ENCODE measurements around the gene ARHGAP40.

The ARHGAP40 gene

DNA sequence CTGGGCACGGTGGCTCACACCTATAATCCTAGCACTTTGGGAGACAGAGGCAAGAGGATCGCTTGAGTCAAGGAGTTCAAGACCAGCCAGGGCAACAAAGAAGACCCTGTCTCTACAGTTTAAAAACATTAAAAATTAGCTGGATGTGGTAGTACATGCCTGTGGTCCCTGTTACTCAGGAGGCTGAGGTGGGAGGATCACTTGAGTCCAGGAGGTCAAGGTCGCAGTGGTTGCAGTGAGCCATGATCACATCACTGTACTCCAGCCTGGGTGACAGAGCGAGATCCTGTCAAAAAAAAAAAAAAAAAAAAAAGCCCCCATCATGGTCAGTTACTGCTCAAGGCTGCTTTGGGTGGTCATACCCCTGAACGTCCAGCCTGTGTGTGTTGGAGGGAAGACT, 55.8 kb downstream of the ARHGAP40 start:
- DNase-seq: no peak

DNA sequence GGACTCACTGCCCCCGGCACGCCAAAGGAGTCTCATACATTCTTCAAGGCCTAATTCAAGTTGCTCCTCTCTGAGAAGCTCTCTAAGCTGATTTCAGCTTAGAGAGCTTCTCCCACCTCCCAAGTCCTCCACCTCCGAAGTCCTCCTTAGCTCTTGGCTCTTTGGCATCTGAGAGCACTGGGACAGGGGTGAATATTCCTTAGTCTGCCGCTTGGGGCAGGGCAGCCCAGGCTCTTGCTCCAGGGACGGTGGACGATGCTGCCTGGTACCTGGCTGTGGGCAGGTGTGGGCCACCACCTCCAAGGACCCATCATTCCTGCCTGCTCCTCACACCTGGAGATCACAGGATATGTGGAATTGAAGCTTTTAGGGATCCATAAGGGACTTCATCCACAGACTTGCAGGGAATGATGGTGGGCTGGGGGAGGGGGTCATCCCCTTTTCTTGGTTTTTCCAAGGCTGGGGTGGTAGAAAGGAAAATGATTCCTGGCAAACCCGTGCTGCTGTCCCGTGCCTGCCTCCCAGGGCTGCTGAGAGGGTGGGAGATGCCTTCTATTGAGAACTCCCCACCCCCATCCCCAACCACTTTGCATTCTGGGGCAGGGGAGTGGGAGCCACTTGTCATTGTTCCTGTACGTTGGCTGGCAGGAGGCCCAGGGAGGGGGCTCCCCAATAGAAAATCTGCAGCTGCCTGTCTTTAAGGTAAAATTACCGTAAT, 57.4 kb downstream of the ARHGAP40 start:
- peak; percentile 53 for DNase-seq

DNA sequence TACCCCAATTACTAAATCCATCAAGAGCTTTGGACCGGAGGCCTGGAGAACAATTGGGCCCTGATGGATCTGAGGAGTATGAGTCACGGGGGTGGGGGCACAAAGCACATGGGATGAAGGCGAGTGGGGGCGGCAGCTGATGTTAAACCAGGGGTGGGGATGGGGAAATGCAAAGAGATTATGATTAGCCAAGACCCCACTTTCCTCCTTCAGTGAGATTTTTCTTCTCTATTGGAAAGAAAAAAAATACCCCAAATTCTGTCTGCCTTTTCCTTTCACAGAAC, 57.9 kb downstream of the ARHGAP40 start:
- no peak for DNase-seq

DNA sequence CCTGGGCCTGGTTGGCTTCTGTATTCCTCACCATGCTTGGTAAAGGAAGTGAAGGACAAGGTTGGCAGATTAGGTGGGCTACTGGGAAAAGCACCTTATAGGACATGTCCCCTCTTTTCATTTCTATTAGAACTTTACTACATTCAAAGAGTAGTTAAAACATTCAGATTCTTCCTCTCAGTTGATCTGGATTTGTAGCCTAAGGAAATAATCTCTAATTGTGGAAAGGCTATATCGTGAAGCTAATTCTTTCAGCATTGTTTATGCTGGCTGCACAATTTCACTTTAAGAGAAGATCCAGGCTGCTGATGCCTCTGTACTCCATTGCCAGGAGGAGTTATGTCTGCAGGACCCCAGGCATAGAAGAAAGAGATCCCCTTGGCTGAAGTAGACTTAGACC, 58.8 kb downstream of the ARHGAP40 start:
- DNase-seq: no peak

DNA sequence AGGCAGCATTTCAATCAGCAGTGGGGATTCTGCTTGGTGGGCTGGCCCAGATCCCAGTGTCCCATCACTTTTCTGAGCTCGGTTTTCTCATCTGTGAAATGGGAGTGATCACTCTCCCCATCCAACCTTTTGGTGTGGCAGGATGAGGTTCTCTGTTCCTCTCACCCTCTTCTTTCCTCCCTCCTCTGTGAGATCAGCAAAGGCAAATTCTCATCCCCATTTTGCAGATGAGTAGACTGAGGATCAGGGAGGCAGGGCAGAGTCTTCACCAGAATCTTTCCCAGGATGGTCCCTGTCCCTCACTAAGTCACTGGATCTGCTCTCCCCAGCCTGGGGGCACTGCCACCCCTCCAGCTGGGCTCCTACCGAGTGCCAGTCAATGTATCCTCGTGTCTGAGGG, 62.1 kb downstream of the ARHGAP40 start:
- DNase-seq: no peak

DNA sequence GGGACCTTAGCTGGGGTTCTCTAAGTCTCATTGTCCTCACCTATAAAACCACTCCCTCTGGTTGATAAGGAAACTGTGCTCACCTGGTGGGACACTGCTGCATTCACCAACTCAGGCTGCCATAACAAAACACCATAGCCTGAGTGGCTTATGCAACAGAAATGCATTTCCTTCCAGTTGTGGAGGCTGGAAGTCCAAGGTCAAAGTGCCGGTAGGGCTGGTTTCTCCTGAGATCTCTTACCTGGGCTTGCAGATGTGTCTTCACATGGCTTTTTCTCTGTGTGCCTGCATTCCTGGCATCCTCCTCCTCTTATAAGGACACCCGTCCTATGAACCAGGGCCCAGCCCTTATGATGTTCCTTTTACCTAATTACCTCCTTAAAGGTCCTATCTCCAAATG, 62.7 kb downstream of the ARHGAP40 start:
- no peak for DNase-seq

DNA sequence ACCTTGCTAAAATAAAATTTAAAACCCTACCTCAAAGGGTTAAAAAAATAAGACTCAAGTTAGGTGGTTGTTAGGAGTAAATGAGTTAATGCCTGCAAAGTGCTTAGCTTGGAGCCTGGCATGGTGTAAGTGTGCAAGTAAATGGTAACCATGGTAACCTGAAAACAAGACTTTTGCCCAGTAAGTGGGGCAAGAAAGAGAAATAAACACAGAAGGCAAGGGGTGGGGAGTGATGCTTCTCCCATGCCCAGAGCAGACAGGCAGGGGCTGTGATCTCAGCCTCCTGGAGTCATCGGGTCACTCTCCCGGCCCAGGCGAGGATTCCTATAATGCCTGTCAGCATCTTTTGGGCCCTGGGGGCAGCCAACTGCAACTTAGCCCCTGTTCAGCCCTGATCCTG, 63.5 kb downstream of the ARHGAP40 start:
- DNase-seq: peak; percentile 35

DNA sequence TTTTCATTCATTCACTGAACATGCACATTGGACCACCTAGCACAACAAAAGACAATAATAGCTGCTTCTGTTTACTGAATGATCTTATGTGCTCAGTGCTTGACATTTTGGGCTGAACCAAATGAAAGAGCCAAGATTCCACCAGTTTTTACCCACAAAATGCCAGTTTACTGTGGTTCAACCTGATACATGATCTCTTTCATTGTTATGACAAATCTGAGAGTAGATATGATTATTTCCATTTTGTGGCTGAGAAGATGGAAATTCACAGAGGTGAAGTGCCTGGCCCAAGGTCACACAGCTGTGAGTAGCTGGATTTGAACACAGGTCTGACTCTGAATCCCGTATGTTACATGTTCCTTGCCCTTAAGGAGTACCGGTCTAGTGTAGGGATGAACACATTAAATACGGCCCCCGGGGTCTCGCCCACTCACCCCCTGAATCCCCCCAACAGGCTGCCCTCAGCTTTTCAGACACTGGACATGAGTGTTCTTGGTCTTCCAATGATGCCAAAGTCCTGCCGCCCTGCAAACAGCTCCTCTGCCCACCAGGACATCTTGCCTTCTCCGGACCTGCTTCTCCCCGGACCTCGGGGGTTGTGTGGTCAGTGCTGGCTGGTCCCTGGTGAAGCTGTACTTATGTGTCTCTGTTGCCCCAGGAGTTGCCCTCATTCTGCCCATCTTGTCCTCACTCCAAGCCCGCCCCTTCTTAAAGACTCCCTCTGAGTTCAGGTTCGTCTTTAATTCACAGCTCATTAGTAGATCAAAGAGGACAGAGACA, 64.1 kb downstream of the ARHGAP40 start:
- peak; percentile 24 for DNase-seq

DNA sequence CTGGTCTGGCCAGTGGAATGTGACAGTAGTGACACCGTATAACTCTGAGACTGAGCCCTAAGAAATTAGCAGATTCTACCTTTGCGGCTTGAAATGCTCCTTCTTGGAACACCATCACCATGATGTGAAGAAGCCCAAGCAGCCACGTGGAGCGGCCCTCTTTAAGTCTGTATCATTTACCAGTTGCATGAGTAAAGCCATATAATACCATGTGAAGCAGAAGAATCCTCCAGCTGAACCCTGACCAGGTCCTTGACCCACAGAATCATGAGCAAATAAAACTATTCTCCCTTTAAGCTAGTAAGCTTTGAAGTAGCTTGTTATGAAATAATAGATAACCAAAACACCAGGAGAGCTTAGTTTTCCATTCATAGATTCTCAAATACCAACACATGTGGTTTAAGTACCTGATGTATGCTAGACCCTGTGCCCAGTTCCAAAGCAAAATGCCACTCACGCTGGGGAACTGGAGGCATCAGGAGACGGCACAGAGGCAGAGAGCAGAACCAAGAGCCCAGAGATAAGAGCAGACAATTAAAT, 65.9 kb downstream of the ARHGAP40 start:
- DNase-seq: no peak

DNA sequence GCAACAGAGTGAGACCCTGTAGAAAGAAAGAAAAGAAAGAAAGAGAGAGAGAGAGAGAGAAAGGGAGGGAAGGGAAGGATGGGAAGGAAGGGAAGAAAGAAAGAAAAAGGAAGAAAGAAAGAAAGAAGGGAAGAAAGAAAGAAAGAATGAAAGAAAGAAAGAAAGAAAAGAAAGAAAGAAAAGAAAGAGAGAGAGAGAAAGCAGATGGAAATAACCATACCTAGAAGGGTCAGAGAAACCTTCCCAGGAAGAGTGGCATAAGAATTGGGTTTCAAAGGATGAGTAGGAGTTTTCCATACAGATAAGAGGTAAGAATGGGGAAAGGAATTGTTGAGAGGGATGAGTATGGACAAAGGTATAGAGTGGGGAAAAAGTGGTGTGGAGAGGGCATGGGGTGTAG, 68.1 kb downstream of the ARHGAP40 start:
- no peak for DNase-seq

DNA sequence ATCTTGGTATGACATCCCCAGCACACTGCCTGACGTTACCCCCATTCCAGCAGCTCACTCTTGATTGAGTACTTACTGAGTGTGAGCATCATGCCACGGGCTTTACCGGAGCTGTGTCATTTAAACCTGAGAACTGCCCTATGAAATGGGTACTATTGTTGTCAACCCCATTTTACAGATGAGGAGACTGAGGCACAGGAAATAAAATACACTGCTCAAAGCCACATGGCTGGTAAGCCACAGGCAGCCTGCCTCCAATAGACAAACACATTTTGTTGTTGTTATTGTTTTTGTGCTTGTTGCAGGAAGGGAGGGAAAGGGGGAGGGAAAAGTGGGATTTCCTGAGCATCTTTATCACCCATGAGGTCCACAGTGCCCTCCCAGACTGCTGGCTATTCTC, 69.2 kb downstream of the ARHGAP40 start:
- DNase-seq: no peak

DNA sequence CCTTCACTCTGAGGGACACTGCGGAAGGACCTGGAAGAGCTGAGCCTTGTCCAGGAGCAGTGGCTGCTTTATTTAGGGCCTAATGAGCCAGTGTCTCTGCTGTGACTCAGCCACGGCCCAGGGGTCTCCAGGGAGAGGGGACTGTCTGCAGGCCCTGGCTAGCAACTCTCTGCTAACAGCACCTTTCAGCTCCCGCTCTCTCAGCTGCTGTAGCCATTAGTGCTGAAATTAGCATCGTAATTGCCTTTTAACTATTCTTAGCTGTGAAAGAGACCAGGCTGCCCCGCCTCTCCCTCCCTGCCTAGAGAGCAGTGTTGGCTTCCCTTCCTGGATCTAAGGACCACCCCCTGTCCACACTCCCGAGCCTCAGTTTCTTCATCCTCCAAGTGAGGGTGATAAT, 69.6 kb downstream of the ARHGAP40 start:
- DNase-seq: no peak

DNA sequence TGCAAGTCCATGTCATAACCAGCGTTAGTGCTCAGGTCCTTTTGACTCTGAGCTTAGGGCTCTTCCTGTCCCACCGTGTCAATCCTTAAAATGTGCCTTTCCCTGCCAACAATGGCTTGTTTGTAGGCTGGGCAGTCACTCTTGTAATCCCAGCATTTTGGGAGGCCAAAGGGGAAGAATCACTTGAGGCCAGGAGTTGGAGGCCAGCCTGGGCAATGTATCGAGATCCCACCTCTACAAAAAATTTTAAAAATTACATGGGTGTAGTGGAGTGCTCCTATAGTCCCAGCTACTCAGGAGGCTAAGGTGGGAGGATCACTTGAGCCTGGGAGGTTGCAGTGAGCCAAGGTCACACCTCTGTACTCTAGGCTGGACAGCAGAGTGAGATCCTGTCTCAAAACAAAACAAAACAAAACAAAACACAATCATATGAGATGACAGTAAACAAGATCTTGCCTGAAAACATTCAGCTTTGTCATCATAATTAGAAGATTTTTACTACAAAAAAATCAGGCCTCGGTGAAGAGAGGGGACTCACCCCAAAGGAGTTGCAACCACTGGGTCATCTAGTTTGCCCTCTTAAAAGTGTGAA, 70.2 kb downstream of the ARHGAP40 start:
- no peak for DNase-seq

DNA sequence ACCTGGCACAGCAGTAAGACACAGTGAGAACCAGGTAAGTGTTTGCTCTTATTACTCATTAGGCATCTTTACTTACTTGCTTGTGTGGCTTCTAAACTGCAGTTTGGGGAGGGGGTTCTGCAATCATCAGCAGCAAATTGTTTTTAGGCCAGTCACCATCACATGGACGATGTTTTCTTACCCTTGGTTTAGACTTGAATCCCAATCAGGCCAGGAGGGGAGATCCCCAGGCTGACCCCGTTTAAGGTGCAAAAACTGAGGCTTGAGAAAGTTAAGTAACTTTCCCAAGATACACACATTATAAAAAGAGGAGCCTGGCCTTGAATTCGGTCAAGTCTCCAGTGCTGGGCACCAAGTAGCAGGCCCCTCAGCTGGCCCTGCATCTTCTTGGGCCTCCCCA, 70.9 kb downstream of the ARHGAP40 start:
- DNase-seq: no peak

DNA sequence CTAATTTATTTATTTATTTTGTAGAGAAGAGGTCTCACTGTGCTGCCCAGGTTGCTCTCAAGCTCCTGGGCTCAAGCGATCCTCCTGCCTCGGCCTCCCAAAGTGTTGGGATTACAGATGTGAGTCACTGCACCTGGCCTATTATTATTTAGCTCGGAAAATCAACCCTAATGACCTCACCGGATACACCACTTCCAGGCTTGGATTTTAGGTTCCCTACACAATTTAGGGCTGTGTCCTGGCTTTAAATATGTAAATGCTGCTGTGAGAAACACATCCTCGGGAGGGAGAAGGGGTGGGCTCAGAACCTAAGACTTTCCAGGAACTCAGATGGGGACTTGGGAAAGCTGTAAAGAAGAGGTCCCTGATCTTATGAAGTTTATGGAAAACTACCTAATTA, 71.7 kb downstream of the ARHGAP40 start:
- no peak for DNase-seq

DNA sequence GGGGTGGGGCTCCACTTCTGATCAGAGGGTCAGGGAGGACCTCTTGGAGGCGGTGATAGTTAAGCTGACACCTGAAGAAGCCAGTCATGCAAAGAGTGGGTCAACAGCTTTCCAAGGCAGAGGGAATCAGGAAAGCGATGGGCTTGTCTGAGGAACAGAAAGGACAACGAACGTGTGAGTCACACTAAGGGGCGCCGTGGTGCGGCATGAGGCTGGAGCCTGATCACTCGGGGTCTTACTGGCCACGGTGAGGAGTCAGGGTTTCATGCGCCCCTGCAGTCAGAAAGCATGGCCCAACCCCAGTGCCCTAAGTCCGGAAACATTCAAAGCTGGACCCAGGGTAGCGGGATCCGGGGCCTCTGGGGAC, 72.1 kb downstream of the ARHGAP40 start:
- DNase-seq: peak; percentile 27

DNA sequence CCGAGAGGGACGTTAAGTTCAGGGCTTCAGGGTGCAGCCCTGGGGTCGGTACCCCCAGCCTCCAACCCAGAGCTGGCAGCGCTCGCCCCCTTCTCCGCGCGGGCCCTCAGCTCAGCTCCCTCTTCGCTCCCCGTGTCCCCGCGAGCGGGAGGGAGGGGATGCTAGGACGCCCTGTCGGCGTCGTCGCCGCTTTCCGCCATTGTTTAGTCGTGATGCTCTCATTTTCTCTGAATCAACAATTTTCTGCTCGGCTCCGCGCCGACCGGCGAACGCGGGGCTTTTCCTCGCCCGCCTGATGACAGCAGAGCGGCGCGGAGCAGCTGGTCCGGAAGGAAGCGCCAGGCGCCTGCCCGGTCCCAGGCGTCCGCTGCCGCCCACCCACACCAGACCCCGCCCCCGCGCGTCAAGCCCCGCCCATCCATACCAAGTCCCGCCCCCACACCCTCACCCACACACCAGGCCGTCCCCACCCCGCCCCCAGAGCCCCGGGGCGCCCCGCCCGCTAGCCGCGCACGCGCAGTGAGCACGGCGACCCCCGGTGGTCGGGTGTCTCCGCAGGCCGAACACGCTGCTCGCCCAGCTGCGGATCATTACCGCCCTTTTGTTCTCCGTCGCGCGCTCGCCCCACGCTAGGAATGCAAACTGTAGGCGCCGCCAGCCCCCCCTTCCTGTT, 72.6 kb downstream of the ARHGAP40 start:
- peak; percentile 82 for DNase-seq

DNA sequence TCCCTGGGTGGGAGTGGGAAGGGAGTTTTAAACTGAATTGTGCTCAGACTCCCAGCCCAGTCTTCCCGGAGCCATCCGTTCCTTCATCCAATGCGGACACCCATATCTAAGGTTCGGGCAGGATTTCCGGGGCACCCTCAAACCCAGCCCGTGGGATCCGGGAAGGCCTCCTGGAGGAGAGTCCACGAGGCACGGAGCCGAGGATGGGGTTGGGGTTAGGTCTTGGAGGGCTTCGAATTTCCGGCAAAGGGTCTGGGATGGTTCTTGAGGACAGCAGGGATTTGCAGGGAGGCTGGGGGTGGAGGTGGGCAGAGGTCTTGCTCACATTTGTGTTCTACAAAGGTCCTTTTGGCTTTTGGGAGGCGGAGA, 73.1 kb downstream of the ARHGAP40 start:
- DNase-seq: no peak

DNA sequence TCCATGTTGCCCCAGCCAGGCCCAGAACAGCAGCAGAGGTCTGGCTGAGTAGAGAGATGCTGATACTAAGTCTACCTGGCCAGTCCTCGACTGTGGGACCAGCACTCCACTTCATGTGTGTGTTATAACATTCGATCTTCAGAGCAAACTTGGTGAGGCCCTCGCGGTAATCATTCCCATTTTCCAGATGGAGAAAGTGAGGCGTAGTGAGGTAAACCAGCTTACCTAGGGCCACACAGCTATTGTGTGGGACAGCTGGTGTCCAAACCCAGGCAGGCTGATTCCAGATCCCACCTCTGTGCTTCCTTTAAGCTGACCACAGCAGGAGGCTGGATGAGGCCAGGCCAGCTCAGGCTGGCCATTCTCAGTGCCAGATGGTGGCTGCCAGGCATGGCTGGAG, 75.0 kb downstream of the ARHGAP40 start:
- DNase-seq: no peak

DNA sequence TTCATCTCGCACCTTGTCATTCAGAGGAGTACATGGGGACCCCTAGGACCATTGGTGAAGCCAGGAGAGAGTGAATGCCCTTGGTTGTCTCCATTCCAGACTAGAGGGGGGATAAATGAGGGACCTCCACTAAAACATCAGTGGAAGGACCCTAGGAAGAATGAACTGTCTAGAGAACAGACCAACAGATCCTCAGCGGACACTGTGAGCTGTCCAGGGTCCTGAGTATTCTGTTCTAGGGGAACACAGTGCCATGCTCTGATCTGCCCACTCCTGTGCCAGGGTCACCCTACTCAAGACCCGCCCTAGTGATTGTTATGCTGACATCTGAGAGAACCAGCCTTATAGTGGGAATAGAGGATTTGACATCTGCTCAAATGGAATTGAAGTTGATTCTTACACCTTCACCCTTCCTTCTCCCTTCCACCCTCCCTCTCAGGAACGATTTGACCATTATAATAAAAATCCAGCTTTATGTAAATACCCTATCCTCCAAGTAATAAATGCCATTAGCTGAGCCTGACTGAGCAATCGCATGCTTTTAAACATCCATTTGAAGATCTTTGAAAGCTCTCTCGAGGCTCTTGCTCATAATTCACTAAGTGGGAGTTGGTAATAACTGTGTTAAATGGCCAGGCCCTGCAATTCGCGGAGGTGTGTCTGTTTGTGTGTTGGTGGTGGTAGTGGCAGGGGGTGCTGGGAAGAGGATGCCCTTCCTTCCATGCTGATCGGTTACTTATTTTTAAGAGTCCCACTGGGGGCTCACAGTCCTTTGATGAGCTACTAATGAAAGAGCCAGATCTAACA, 79.1 kb downstream of the ARHGAP40 start:
- peak; percentile 78 for DNase-seq

DNA sequence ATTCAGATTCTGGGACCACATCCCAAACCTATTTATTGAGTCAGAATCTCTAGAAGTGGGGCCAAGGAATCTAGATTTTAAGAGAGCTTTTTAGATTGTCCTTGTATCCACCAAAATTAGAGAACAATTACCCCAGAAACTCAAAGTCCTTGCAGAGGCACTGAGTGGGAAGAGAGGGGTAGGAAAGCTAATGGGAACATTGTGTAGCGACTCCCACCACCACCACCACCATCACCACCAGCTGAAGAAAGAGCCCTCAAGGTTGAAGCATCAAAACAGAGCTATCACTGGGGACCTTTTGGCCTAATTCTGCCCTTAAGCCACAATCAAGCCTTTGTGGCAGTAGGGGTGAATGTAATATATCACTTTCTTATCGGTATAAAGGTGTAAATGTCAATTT, 83.7 kb downstream of the ARHGAP40 start:
- no peak for DNase-seq

DNA sequence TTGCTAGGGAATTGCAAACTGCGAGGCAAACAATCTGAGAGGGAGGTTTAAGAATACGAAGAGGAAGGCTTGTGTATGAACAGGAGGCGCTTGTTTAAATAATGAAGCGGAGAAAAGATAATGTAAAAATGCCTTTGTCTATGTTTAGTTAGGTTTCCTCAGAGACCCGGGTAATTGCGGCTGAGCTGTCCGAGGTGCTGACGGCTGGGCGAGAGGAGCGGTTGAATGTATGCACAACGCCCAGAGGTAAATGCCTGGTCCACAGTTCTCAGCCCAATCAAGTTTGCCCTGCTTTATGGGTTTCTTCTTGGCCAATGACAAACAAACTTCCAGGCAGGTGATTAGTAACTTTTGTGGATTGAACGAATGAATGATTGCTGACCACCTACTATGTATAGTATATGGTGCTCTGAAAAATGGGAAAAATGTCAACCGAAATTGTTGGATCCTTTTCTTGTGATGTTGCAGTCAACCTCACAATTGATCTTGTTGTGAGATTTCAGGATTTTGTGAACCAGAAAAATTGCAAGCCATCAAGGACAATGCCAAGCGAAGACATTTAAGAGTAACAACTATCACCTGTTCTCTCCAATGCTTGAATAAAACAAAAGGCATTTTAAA, 84.4 kb downstream of the ARHGAP40 start:
- DNase-seq: peak; percentile 81
